PC-9 (cell line): Measurements from ENCODE around the gene LYPD3.

Experiments used
- EZH2 ChIP-seq: fragments of 200-600 bp; sonication (generic); IDR thresholded peaks from 2 replicates; pipeline ENCODE4 v1.8.0; 2017; ENCODE audit warnings: antibody characterized with exemption, low read depth
- TF ChIP-seq, protein P1 (sequence below): fragments of 200-600 bp; sonication (generic); conservative IDR thresholded peaks from 2 replicates; pipeline ENCODE4 v1.6.1; 2017; ENCODE audit warnings: mixed run types, antibody characterized with exemption, mild to moderate bottlenecking, moderate library complexity

DNA sequence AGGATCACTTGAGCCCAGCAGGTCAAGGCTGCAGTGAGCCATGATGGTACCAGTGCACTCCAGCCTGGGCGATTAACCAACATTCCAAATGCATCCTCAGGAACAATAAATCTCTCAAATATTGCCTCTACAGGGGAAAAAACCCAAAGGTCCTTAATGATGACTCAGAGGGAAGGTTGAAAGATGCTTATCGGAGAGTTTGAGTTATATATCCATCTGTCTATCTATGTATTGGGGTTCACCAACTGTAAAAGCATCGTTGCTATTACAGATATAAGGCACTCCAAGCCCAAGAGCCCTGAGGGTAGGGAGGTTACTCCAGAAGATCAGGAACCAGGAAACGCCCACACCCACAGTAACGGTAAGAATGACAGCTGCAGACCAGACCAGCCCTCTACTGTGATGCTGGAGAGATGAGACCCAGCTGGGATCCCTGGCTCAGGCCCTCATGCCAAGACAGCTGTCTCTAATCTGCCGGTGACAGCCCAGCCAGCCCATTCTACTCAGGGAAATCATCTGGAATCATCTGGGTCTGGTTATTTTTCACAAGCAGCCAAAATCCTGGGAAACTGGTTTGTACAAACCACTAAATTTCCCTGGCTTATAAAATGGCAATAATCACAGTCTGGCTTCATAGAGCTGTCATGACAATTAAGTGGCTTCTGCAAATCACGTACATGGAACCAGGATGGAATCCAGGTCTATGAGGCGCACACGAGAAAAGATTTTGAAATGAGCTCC, 26.9 kb downstream of the LYPD3 start:
- TF ChIP-seq, protein P1, sequence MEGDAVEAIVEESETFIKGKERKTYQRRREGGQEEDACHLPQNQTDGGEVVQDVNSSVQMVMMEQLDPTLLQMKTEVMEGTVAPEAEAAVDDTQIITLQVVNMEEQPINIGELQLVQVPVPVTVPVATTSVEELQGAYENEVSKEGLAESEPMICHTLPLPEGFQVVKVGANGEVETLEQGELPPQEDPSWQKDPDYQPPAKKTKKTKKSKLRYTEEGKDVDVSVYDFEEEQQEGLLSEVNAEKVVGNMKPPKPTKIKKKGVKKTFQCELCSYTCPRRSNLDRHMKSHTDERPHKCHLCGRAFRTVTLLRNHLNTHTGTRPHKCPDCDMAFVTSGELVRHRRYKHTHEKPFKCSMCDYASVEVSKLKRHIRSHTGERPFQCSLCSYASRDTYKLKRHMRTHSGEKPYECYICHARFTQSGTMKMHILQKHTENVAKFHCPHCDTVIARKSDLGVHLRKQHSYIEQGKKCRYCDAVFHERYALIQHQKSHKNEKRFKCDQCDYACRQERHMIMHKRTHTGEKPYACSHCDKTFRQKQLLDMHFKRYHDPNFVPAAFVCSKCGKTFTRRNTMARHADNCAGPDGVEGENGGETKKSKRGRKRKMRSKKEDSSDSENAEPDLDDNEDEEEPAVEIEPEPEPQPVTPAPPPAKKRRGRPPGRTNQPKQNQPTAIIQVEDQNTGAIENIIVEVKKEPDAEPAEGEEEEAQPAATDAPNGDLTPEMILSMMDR: no peak
- no peak for TF ChIP-seq EZH2
